Nephron progenitor cell (in vitro differentiated cells): ENCODE measurements around the gene SOAT2.
A peak's percentile ranks its signal among the peaks of the same experiment; 100 is the strongest.

Source experiments
- DNase-seq: peaks from one replicate; pipeline ENCODE4 v3.0.0; 2021
- H3K27ac Mint-ChIP-seq: 2 replicates; pipeline ENCODE4 v1.8.0; 2021; ENCODE audit warnings: mild to moderate bottlenecking, moderate library complexity, mixed read lengths
- H3K27me3 Mint-ChIP-seq: 2 replicates; pipeline ENCODE4 v1.8.0; 2021; ENCODE audit warnings: mild to moderate bottlenecking, low read depth, mixed read lengths; ENCODE audit not compliant: poor library complexity
- H3K36me3 Mint-ChIP-seq: 2 replicates; pipeline ENCODE4 v1.8.0; 2021; ENCODE audit warnings: low read depth, mixed read lengths
- H3K4me1 Mint-ChIP-seq: 2 replicates; pipeline ENCODE4 v1.8.0; 2021; ENCODE audit warnings: mixed read lengths
- H3K4me3 Mint-ChIP-seq: 2 replicates; pipeline ENCODE4 v1.8.0; 2021; ENCODE audit warnings: mild to moderate bottlenecking, moderate library complexity, mixed read lengths
- H3K9me3 Mint-ChIP-seq: 2 replicates; pipeline ENCODE4 v1.8.0; 2021; ENCODE audit warnings: mild to moderate bottlenecking, moderate library complexity, mixed read lengths
- CTCF ChIP-seq: fragments of 200-600 bp; sonication (generic); IDR thresholded peaks from 2 replicates; pipeline ENCODE4 v1.5.0; 2021; ENCODE audit warnings: antibody characterized with exemption

The SOAT2 gene

GRCh38 chr12:53102883-53103807 lies at the start of gene SOAT2:
SOAT2 (plus strand) TSS chr12:53103486; CDS start chr12:53103578, 92 bp downstream.
- H3K4me1 Mint-ChIP-seq, result peaks cover 64% of the 10 kb centered on the region
- no peaks in the 10 kb centered on the region for H3K36me3 Mint-ChIP-seq
- H3K27ac Mint-ChIP-seq, result no peak within 1 kb of the TSS
- peaks cover 16% of the 10 kb centered on the region for H3K27me3 Mint-ChIP-seq
- H3K9me3 Mint-ChIP-seq, result no peaks in the 10 kb centered on the region
- H3K4me3 Mint-ChIP-seq, result no peak within 1 kb of the TSS
- no peak for TF ChIP-seq CTCF
- DNase-seq, result no peak

GRCh38 chr12:53054112-53054878 lies 49.0 kb upstream of the SOAT2 start:
- H3K36me3 Mint-ChIP-seq, result no peaks in the 10 kb centered on the region
- H3K4me3 Mint-ChIP-seq, result peak overlapping the region; percentile 92
- no peaks in the 10 kb centered on the region for H3K9me3 Mint-ChIP-seq
- DNase-seq, result peak; percentile 94
- H3K27me3 Mint-ChIP-seq, result peaks cover 14% of the 10 kb centered on the region
- no peak for TF ChIP-seq CTCF
- H3K27ac Mint-ChIP-seq, result peak overlapping the region; percentile 83
- H3K4me1 Mint-ChIP-seq, result peaks cover 65% of the 10 kb centered on the region

- peaks cover 55% of the 10 kb centered on the region for H3K4me1 Mint-ChIP-seq
- peaks cover 14% of the 10 kb centered on the region for H3K27me3 Mint-ChIP-seq
- no peak for TF ChIP-seq CTCF
- H3K36me3 Mint-ChIP-seq, result no peaks in the 10 kb centered on the region
- H3K4me3 Mint-ChIP-seq, result peak overlapping the region; percentile 45
- H3K27ac Mint-ChIP-seq, result no peak overlapping the region
- DNase-seq, result no peak
- H3K9me3 Mint-ChIP-seq, result no peaks in the 10 kb centered on the region
These were observed 47.6 kb upstream of the SOAT2 start for GRCh38 chr12:53055471-53056266.

GRCh38 chr12:53056296-53056695 lies 47.0 kb upstream of the SOAT2 start:
- H3K4me1 Mint-ChIP-seq, result peaks cover 50% of the 10 kb centered on the region
- H3K4me3 Mint-ChIP-seq, result no peak overlapping the region
- DNase-seq, result no peak
- H3K9me3 Mint-ChIP-seq, result no peaks in the 10 kb centered on the region
- no peak for TF ChIP-seq CTCF
- H3K36me3 Mint-ChIP-seq, result no peaks in the 10 kb centered on the region
- H3K27me3 Mint-ChIP-seq, result peaks cover 14% of the 10 kb centered on the region
- peak overlapping the region; percentile 58 for H3K27ac Mint-ChIP-seq

GRCh38 chr12:53056901-53057300 lies 46.4 kb upstream of the SOAT2 start:
- Mint-ChIP-seq H3K36me3 (no peaks in the 10 kb centered on the region), H3K4me3 (no peak overlapping the region), H3K9me3 (no peaks in the 10 kb centered on the region), H3K27me3 (peaks cover 14% of the 10 kb centered on the region), H3K27ac (no peak overlapping the region), H3K4me1 (peaks cover 50% of the 10 kb centered on the region)
- DNase-seq, result no peak
- no peak for TF ChIP-seq CTCF
